Bronchial epithelial cell (primary cell): ENCODE data around the gene FLG. TPM values are rescaled to one million over a fixed set of nuclear protein-coding genes. Genes with fewer than 3 reads are reported as not detected.
"Not testable (repeated sequence)": the region's sequence is repeated elsewhere in the genome, so short reads cannot be mapped to it uniquely, and the experiment has no call there.

Source experiments
- DNase-seq: peaks from one replicate; pipeline ENCODE4 v3.0.0-alpha.2; 2010; ENCODE audit warnings: low read depth
- FAIRE-seq: peaks from 2 replicates; lab custom pipeline; 2011; peaks lifted over from hg19 to GRCh38; lab: Jason Lieb, UNC
- H3K27me3 ChIP-seq: 2 replicates; pipeline ENCODE4 v1.5.1; 2011; ENCODE audit warnings: low read length; ENCODE audit not compliant: control insufficient read depth, insufficient read depth
- H3K36me3 ChIP-seq: 2 replicates; pipeline ENCODE4 v1.5.1; 2011; ENCODE audit warnings: low read length; ENCODE audit not compliant: control insufficient read depth, insufficient read depth
- H3K4me3 ChIP-seq: 2 replicates; pipeline ENCODE4 v1.5.1; 2011; ENCODE audit warnings: mild to moderate bottlenecking, low read depth, low read length, control low read depth
- total RNA-seq: library from RNA; depleted of rRNA; stranded (reverse); fragments of >200 nt; gene quantifications from 2 replicates; pipeline ENCODE4 v1.2.1, GENCODE V29; 2014
- TF ChIP-seq, protein P1 (sequence below): IDR thresholded peaks from 2 replicates; pipeline ENCODE4 v1.5.1; 2011; ENCODE audit warnings: mild to moderate bottlenecking, moderate library complexity, low read length, control low read depth, inconsistent platforms; ENCODE audit not compliant: insufficient read depth, severe bottlenecking

Gene FLG
- total RNA-seq, 1 donor from 2014 or later, result 0.26 TPM

DNA sequence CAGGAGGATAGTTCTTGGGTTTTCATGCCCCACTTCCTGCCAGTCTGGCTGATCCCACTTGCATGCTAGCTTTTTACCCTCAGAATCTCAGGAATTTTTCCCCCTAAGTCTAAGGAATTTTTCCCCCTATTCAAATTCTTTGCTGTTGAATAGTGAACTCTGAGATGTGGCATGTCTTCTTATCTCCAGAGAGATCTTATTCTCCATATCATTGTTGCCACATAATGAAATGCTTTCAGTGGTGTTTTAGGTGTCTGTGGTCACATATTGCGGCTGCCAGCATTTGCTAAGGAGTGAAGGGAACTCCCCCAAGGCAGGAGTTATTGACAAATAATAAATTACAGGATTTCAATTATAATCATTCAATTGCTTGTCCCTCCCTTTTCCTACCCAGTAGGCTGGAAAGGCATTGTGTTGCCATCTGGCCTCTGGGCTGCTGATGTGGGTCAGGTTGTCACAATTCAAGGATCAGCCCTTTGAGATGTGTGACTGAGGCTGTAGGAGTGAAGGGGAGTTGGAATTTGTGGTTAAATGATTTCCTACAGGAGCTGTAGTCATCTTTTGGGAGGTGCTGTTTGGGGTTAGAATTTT lies 3.9 kb upstream of the FLG start:
- FAIRE-seq, result no peak

DNA sequence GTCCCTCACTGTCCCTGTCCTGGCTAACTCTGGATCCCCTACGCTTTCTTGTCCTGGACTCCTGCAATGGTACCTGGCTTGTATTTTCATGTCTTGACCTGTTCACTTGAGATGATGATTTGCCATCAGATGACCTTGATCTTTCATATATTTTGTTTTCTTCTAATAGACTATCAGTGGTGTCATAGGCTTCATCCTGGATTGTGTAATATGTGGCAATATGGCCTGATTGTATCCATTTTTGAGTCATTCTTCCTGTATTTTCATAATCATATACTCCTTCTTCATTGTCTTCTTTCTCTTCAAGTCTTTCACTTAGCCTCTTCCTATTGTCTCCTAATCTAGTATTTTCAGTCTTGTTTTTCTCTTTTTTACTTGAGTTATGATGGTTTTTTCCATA lies 11.1 kb downstream of the FLG start:
- FAIRE-seq, result no peak
- H3K36me3 ChIP-seq, result no peaks in the 10 kb centered on the region
- TF ChIP-seq, protein P1, sequence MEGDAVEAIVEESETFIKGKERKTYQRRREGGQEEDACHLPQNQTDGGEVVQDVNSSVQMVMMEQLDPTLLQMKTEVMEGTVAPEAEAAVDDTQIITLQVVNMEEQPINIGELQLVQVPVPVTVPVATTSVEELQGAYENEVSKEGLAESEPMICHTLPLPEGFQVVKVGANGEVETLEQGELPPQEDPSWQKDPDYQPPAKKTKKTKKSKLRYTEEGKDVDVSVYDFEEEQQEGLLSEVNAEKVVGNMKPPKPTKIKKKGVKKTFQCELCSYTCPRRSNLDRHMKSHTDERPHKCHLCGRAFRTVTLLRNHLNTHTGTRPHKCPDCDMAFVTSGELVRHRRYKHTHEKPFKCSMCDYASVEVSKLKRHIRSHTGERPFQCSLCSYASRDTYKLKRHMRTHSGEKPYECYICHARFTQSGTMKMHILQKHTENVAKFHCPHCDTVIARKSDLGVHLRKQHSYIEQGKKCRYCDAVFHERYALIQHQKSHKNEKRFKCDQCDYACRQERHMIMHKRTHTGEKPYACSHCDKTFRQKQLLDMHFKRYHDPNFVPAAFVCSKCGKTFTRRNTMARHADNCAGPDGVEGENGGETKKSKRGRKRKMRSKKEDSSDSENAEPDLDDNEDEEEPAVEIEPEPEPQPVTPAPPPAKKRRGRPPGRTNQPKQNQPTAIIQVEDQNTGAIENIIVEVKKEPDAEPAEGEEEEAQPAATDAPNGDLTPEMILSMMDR, result no peak
- no peaks in the 10 kb centered on the region for H3K27me3 ChIP-seq
- H3K4me3 ChIP-seq, result no peak overlapping the region
- DNase-seq, result peak; percentile 55

More for the DNA sequence above, 3.9 kb upstream of the FLG start:
- no peak for DNase-seq
- Histone ChIP-seq H3K4me3 (no peak overlapping the region), H3K36me3 (no peaks in the 10 kb centered on the region), H3K27me3 (no peaks in the 10 kb centered on the region)
- TF ChIP-seq, protein P1, result no peak

GRCh38 chr1:152313319-152313801 lies 11.7 kb downstream of the FLG start:
- Histone ChIP-seq H3K4me3 (no peak overlapping the region), H3K27me3 (no peaks in the 10 kb centered on the region), H3K36me3 (no peaks in the 10 kb centered on the region)
- TF ChIP-seq, protein P1, result no peak
- FAIRE-seq, result no peak
- no peak for DNase-seq

- not testable (repeated sequence) for H3K27me3 ChIP-seq, H3K4me3 ChIP-seq, H3K36me3 ChIP-seq, DNase-seq, FAIRE-seq
Observed at GRCh38 chr1:152312169-152312568, 12.9 kb downstream of the FLG start.

DNA sequence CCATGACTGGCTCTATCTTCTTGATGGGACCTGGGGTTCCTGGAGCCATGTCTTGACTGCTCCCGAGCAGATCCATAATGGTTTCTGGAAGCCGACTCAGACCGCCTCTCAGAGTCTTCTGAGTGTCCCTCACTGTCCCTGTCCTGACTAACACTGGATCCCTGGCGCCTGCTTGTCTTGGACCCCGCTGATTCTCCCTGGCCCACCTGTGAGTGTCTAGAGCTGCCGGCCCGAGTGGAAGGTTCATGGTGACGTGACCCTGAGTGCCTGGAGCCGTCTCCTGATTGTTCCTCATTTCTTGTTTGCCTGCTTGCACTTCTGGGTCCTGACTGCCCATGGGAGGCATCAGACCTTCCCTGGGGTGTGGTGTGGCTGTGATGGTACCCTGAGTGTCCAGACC lies 15.1 kb downstream of the FLG start:
- TF ChIP-seq, protein P1, result no peak
- Histone ChIP-seq H3K36me3 (no peaks in the 10 kb centered on the region), H3K27me3 (no peaks in the 10 kb centered on the region), H3K4me3 (no peak overlapping the region)
- DNase-seq (no peak), FAIRE-seq (no peak)

DNA sequence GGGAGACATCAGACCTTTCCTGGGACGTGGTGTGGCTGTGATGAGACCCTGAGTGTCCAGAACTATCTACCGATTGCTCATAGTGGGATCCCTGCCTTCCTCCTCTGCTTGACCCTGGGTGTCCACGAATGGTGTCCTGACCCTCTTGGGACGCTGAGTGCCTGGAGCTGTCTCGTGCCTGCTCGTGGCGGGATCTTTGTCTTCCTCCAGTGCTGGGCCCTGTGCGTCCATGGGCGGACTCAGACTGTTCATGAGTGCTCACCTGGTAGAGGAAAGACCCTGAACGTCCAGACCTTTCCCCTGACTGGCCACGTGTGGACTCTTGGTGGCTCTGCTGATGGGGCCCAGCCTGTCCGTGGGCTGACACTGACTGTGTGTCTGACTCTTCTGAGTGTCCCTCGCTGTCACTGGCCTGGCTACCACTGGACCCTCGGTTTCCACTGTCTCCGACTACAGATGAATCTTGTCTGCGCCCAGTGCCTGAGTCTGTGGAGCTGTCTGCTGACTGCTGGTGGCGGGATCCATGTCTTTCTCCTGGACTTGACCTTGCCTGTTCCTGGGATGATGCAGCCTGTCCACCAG lies 15.6 kb downstream of the FLG start:
- FAIRE-seq, DNase-seq, H3K36me3 ChIP-seq, H3K27me3 ChIP-seq, H3K4me3 ChIP-seq: not testable (repeated sequence)

GRCh38 chr1:152308758-152309157 lies 16.3 kb downstream of the FLG start:
- FAIRE-seq, H3K36me3 ChIP-seq, DNase-seq, H3K27me3 ChIP-seq, H3K4me3 ChIP-seq: not testable (repeated sequence)

GRCh38 chr1:152307970-152308369 lies 17.1 kb downstream of the FLG start:
- H3K36me3 ChIP-seq, H3K4me3 ChIP-seq, H3K27me3 ChIP-seq, FAIRE-seq, DNase-seq: not testable (repeated sequence)

DNA sequence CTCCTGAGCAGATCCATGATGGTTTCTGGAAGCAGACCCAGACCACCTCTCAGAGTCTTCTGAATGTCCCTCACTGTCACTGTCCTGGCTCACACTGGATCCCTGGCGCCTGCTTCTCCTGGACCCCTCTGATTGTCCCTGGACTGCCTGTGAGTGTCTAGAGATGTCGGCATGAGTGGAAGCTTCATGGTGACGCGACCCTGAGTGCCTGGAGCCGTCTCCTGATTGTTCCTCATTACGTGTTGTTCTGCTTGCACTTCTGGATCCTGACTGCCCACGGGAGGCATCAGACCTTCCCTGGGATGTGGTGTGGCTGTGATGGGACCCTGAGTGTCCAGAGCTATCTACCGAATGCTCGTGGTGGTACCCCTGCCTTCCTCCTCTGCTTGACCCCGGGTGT lies 18.9 kb downstream of the FLG start:
- H3K27me3 ChIP-seq, DNase-seq: not testable (repeated sequence)
- FAIRE-seq, result peak; percentile 28

DNA sequence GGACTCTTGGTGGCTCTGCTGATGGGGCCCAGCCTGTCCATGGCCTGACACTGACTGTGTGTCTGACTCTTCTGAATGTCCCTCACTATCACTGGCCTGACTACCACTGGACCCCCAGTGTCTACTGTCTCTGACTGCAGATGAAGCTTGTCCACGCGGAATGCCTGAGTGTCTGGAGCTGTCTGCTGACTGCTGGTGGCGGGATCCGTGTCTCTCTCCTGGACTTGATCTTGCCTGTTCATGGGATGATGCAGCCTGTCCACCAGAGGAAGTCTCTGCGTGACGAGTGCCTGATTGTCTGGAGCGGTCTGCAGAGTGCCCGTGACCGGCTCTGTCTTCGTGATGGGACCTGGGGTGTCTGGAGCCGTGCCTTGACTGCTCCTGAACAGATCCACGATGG lies 20.3 kb downstream of the FLG start:
- not testable (repeated sequence) for H3K36me3 ChIP-seq, FAIRE-seq, H3K27me3 ChIP-seq, H3K4me3 ChIP-seq, DNase-seq

More for the DNA sequence above, 18.9 kb downstream of the FLG start:
- not testable (repeated sequence) for H3K4me3 ChIP-seq, H3K36me3 ChIP-seq
